ENCODE data around the gene CLPTM1. TPM values are rescaled to one million over a fixed set of nuclear protein-coding genes. Genes with fewer than 3 reads are reported as not detected.

CLPTM1 gene
- total and polyA plus RNA-seq, 9 of the 15 experiments (the other 6 are each of a cell fraction or from before 2014, with no cell fraction given) = 0.37 to 96.0 (median 27.5) TPM

GRCh38 chr19:45035755-45036154, 80.6 kb downstream of the CLPTM1 start:
- CTCF ChIA-PET (ENCODE audit: low intra/inter-chr PET ratio) = no interaction called here
- H3K9me3 ChIP-seq (replicated peaks; ENCODE audit: control insufficient read depth, insufficient read depth, low read depth, low read length) = peaks cover 6% of the 10 kb centered on the region
- in situ Hi-C loops (cut with MboI) = no loop called here
- H2AFZ ChIP-seq (ENCODE audit: low read depth, low read length) = no peak overlapping the region
- peaks cover 11 to 41% of the 10 kb centered on the region in 2 experiments; a peak in 4 of 5 replicates for H3K4me1 ChIP-seq (replicated peaks in 1 of 2; ENCODE audit: control insufficient read depth in 2 of 2, insufficient read depth in 2 of 2, low read length in 2 of 2)
- H4K20me1 ChIP-seq (replicated peaks; ENCODE audit: control insufficient read depth, insufficient read depth, low read length) = peaks cover 16% of the 10 kb centered on the region
- no peak for FAIRE-seq
- H3K4me2 ChIP-seq (ENCODE audit: insufficient read depth, low read length) = no peak overlapping the region
- no peak for ATAC-seq
- 49% methylated on average over 6 of the region's 6 CpGs for WGBS (ENCODE audit: insufficient coverage, low coverage, missing lambda C conversion rate)
- no peak for DNase-seq (ENCODE audit: extremely low read depth in 1 of 4, low spot score in 3 of 4)
- intact Hi-C loops (cut with micrococcal nuclease) = no loop called here
- no peaks in the 10 kb centered on the region for H3K27me3 ChIP-seq (ENCODE audit: control insufficient read depth in 2 of 2, insufficient read depth in 2 of 2, low read length in 2 of 2)
- peaks cover 5% of the 10 kb centered on the region for H3K9me1 ChIP-seq (ENCODE audit: control insufficient read depth, insufficient read depth, low read length)
- no TSS peak for BruUV-seq (replicated peaks)
- H3K9ac ChIP-seq (ENCODE audit: insufficient read depth in 1 of 2, low read depth in 2 of 2, low read length in 2 of 2) = no peak overlapping the region
- POLR2A ChIA-PET = no interaction called here
- H3K27ac ChIP-seq (ENCODE audit: extremely low read depth, low read depth, low read length) = no peak overlapping the region
- H3K36me3 ChIP-seq (ENCODE audit: control insufficient read depth, insufficient read depth, low read length) = peaks cover 11% of the 10 kb centered on the region
- H3K79me2 ChIP-seq (ENCODE audit: control insufficient read depth, insufficient read depth, low read length) = peaks cover 19% of the 10 kb centered on the region
- H3K4me3 ChIP-seq = no peak overlapping the region
- TF ChIP-seq ADNP (tag; IDR thresholded peaks at IDR 0.05) (peak; percentile 34; the same call in 1 of the 2 replicates), BCLAF1 (IDR thresholded peaks at IDR 0.05; ENCODE audit: borderline replicate concordance in 1 of 2, control insufficient read depth in 1 of 2, low read depth in 2 of 2, low read length in 1 of 2) (no peak), HMG20B (CRISPR knock-in tag; IDR thresholded peaks at IDR 0.05) (no peak), CEBPZ (IDR thresholded peaks at IDR 0.05; ENCODE audit: borderline replicate concordance, low read depth, low read length) (0 out of 2 replicates have a peak, but pooled peaks have one; percentile 44), RAD51 (IDR thresholded peaks at IDR 0.05; ENCODE audit: borderline replicate concordance, low read depth) (0 out of 2 replicates have a peak, but pooled peaks have one; percentile 17), CBX1 (IDR thresholded peaks at IDR 0.05; ENCODE audit: low read depth) (peak; percentile 64; the same call in 1 of the 2 replicates), NFE2 (IDR thresholded peaks at IDR 0.05; ENCODE audit: low read depth) (peak; percentile 33; the same call in 1 of the 2 replicates), NR2C2 (CRISPR knock-in tag; IDR thresholded peaks at IDR 0.05) (no peak), NR2C2 (tag; IDR thresholded peaks at IDR 0.05) (no peak), PTBP1 (IDR thresholded peaks at IDR 0.05; ENCODE audit: low read depth, low read length) (peak; percentile 96), HDAC2 (IDR thresholded peaks at IDR 0.05) (peak; percentile 41; the same call in 1 of the 2 replicates), TRIM28 (IDR thresholded peaks at IDR 0.05) (0 out of 2 replicates have a peak, but pooled peaks have one; percentile 36), SP1 (CRISPR knock-in tag; IDR thresholded peaks at IDR 0.05) (no peak)
- TF ChIP-seq, protein P1, sequence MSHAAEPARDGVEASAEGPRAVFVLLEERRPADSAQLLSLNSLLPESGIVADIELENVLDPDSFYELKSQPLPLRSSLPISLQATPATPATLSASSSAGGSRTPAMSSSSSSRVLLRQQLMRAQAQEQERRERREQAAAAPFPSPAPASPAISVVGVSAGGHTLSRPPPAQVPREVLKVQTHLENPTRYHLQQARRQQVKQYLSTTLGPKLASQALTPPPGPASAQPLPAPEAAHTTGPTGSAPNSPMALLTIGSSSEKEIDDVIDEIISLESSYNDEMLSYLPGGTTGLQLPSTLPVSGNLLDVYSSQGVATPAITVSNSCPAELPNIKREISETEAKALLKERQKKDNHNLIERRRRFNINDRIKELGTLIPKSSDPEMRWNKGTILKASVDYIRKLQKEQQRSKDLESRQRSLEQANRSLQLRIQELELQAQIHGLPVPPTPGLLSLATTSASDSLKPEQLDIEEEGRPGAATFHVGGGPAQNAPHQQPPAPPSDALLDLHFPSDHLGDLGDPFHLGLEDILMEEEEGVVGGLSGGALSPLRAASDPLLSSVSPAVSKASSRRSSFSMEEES (CRISPR knock-in tag; IDR thresholded peaks at IDR 0.05) = peak; percentile 78

Measured in K562 (cell line).